ENCODE measurements around the gene NKRF.

DNA sequence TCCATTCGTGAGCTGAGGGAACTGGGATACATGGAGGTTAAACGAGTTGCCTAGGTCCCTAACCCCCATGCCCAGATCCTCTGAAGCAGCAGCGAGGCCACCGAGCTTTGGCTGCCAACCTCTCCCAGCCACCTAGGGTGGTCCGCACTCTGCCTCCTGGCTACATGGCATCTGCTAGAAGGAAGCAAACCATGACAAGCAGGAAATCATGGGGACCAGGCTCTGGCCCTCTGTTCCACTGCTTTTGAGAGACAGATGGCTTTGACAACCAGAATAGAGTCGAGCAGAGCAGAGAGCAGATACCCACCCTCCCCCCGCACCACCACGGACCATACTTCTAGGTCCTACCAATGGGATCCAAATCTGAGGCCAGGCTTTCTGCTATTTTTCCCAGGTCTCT lies 37.5 kb upstream of the NKRF start:
- TF ChIP-seq, protein P1, sequence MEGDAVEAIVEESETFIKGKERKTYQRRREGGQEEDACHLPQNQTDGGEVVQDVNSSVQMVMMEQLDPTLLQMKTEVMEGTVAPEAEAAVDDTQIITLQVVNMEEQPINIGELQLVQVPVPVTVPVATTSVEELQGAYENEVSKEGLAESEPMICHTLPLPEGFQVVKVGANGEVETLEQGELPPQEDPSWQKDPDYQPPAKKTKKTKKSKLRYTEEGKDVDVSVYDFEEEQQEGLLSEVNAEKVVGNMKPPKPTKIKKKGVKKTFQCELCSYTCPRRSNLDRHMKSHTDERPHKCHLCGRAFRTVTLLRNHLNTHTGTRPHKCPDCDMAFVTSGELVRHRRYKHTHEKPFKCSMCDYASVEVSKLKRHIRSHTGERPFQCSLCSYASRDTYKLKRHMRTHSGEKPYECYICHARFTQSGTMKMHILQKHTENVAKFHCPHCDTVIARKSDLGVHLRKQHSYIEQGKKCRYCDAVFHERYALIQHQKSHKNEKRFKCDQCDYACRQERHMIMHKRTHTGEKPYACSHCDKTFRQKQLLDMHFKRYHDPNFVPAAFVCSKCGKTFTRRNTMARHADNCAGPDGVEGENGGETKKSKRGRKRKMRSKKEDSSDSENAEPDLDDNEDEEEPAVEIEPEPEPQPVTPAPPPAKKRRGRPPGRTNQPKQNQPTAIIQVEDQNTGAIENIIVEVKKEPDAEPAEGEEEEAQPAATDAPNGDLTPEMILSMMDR (IDR thresholded peaks at IDR 0.05; ENCODE audit: low read depth, low read length): no peak
- no peak for TF ChIP-seq POLR2A (IDR thresholded peaks at IDR 0.05; ENCODE audit: extremely low read depth, insufficient read length)
- TF ChIP-seq, protein P2, sequence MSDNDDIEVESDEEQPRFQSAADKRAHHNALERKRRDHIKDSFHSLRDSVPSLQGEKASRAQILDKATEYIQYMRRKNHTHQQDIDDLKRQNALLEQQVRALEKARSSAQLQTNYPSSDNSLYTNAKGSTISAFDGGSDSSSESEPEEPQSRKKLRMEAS (IDR thresholded peaks at IDR 0.05; ENCODE audit: low read depth, low read length): no peak
- no peak for TF ChIP-seq MYC (IDR thresholded peaks at IDR 0.05; ENCODE audit: low read depth, low read length)

Data from NB4 (cell line).